Neural cell (in vitro differentiated cells): ENCODE data around the gene PATL2. TPM values are rescaled to one million over a fixed set of nuclear protein-coding genes. Genes with fewer than 3 reads are reported as not detected.

Experiments used
- H2AFZ ChIP-seq: fragments of 200-600, 300-800 bp; sonication (generic), shearing (Covaris generic); 2 replicates; pipeline ENCODE4 v1.6.0; 2014; ENCODE audit warnings: low read depth, mild to moderate bottlenecking, antibody characterized with exemption, low read length, moderate library complexity
- H3F3A ChIP-seq: fragments of 200-600 bp; shearing (Covaris generic); 2 replicates; pipeline ENCODE4 v1.6.1; 2016; ENCODE audit warnings: mild to moderate bottlenecking, moderate library complexity, mixed read lengths, antibody characterized with exemption, low read length; ENCODE audit not compliant: insufficient read depth, poor library complexity, severe bottlenecking
- H3K27ac ChIP-seq: fragments of 200-600, 300-800 bp; sonication (generic), shearing (Covaris generic); 2 replicates; pipeline ENCODE4 v1.5.1; 2014; ENCODE audit warnings: mild to moderate bottlenecking, low read length, moderate library complexity
- H3K27me3 ChIP-seq: fragments of 300-800, 200-600 bp; sonication (generic), shearing (Covaris generic); 2 replicates; pipeline ENCODE4 v1.6.0; 2014; ENCODE audit warnings: mild to moderate bottlenecking, low read depth, low read length, moderate library complexity; ENCODE audit not compliant: insufficient read depth
- H3K36me3 ChIP-seq: fragments of 300-800, 200-600 bp; sonication (generic), shearing (Covaris generic); 2 replicates; pipeline ENCODE4 v1.5.1; 2014; ENCODE audit warnings: mild to moderate bottlenecking, antibody characterized with exemption, low read length, moderate library complexity; ENCODE audit not compliant: insufficient read depth
- H3K4me2 ChIP-seq: fragments of 300-800, 200-600 bp; sonication (generic), shearing (Covaris generic); 2 replicates; pipeline ENCODE4 v1.6.0; 2014; ENCODE audit warnings: mild to moderate bottlenecking, low read length
- H3K4me3 ChIP-seq: fragments of 300-800, 200-600 bp; sonication (generic), shearing (Covaris generic); 2 replicates; pipeline ENCODE4 v1.5.1; 2014; ENCODE audit warnings: mild to moderate bottlenecking, low read length, moderate library complexity
- H3K79me2 ChIP-seq: fragments of 200-600 bp; shearing (Covaris generic); replicated peaks from 2 replicates; pipeline ENCODE4 v1.6.0; 2014; ENCODE audit warnings: mild to moderate bottlenecking, low read length, moderate library complexity; ENCODE audit not compliant: insufficient read depth
- H3K9ac ChIP-seq: fragments of 300-800, 200-600 bp; sonication (generic), shearing (Covaris generic); 2 replicates; pipeline ENCODE4 v1.6.1; 2016; ENCODE audit warnings: mild to moderate bottlenecking, low read length, mixed read lengths
- H3K9me2 ChIP-seq: fragments of 200-600 bp; shearing (Covaris generic); 2 replicates; pipeline ENCODE4 v1.6.1; 2016; ENCODE audit warnings: mild to moderate bottlenecking, low read length, mixed read lengths; ENCODE audit not compliant: insufficient read depth
- H3K9me3 ChIP-seq: fragments of 200-600, 300-800 bp; sonication (generic), shearing (Covaris generic); 2 replicates; pipeline ENCODE4 v1.6.1; 2016; ENCODE audit warnings: mild to moderate bottlenecking, mixed run types, low read length, moderate library complexity, mixed read lengths
- H4K20me1 ChIP-seq: fragments of 200-600 bp; shearing (Covaris generic); 2 replicates; pipeline ENCODE4 v1.6.1; 2016; ENCODE audit warnings: mild to moderate bottlenecking, mixed run types; ENCODE audit not compliant: insufficient read depth
- EP300 ChIP-seq: fragments of 450-650 bp; conservative IDR thresholded peaks from 2 replicates; pipeline ENCODE4 v1.6.1; 2014; ENCODE audit warnings: antibody characterized with exemption, mild to moderate bottlenecking, moderate library complexity; ENCODE audit not compliant: poor library complexity, severe bottlenecking
- EZH2 ChIP-seq: fragments of 200-600, 300-800 bp; shearing (Covaris generic), sonication (generic); IDR thresholded peaks from 2 replicates; pipeline ENCODE4 v1.6.1; 2014; ENCODE audit warnings: antibody characterized with exemption, low read length, borderline replicate concordance, mild to moderate bottlenecking; ENCODE audit not compliant: insufficient read depth, poor library complexity, severe bottlenecking
- MXI1 ChIP-seq: fragments of 450-650 bp; conservative IDR thresholded peaks from 2 replicates; pipeline ENCODE4 v1.6.1; 2014; ENCODE audit warnings: antibody characterized with exemption, mild to moderate bottlenecking; ENCODE audit not compliant: poor library complexity, severe bottlenecking
- POLR2AphosphoS5 ChIP-seq: IDR thresholded peaks from 2 replicates; pipeline ENCODE4 v1.6.1; 2012
- RAD21 ChIP-seq: fragments of 450-650 bp; conservative IDR thresholded peaks from 2 replicates; pipeline ENCODE4 v1.6.1; 2014; ENCODE audit warnings: antibody characterized with exemption, mild to moderate bottlenecking, moderate library complexity
- SMC3 ChIP-seq: fragments of 450-650 bp; conservative IDR thresholded peaks from 2 replicates; pipeline ENCODE4 v1.6.1; 2014; ENCODE audit warnings: antibody characterized with exemption, mild to moderate bottlenecking, moderate library complexity; ENCODE audit not compliant: poor library complexity
- TAF1 ChIP-seq: IDR thresholded peaks from 2 replicates; pipeline ENCODE4 v1.6.1; 2012; ENCODE audit warnings: low read depth
- polyA plus RNA-seq: library from polyadenylated mRNA; depleted of rRNA; stranded (reverse); fragments of >200 nt; gene quantifications from 2 replicates; pipeline ENCODE4 v1.2.3, GENCODE V29; 2014
- TF ChIP-seq, protein P1 (sequence below): fragments of 450-650 bp; IDR thresholded peaks from 2 replicates; pipeline ENCODE4 v1.5.1; 2014; ENCODE audit warnings: antibody characterized with exemption, mild to moderate bottlenecking, moderate library complexity; ENCODE audit not compliant: poor library complexity, severe bottlenecking
- TF ChIP-seq, protein P2 (sequence below): IDR thresholded peaks from 2 replicates; pipeline ENCODE4 v1.6.1; 2012; ENCODE audit warnings: borderline replicate concordance

PATL2 gene
- polyA plus RNA-seq, 1 donor from 2014 or later = not detected

- Histone ChIP-seq H3K9me3 (no peaks in the 10 kb centered on the region), H3K79me2 (no peaks in the 10 kb centered on the region), H3K36me3 (no peaks in the 10 kb centered on the region), H3K4me3 (no peak overlapping the region), H3K9me2 (no peaks in the 10 kb centered on the region), H3K27me3 (no peaks in the 10 kb centered on the region), H3F3A (no peaks in the 10 kb centered on the region), H3K27ac (no peak overlapping the region), H4K20me1 (no peaks in the 10 kb centered on the region), H3K9ac (no peak overlapping the region), H3K4me2 (no peak overlapping the region), H2AFZ (no peak overlapping the region)
- TF ChIP-seq RAD21 (no peak), POLR2AphosphoS5 (no peak), EP300 (no peak), SMC3 (no peak)
Measured at GRCh38 chr15:44695294-44695693, 15.8 kb downstream of the PATL2 start.

- Histone ChIP-seq H3K79me2 (no peaks in the 10 kb centered on the region), H3K4me2 (no peak overlapping the region), H2AFZ (no peak overlapping the region), H3K27ac (no peak overlapping the region), H4K20me1 (no peaks in the 10 kb centered on the region), H3K9me2 (no peaks in the 10 kb centered on the region), H3F3A (no peaks in the 10 kb centered on the region), H3K9me3 (no peaks in the 10 kb centered on the region), H3K27me3 (no peaks in the 10 kb centered on the region), H3K36me3 (no peaks in the 10 kb centered on the region), H3K4me3 (no peak overlapping the region), H3K9ac (no peak overlapping the region)
- TF ChIP-seq SMC3 (no peak), POLR2AphosphoS5 (no peak), MXI1 (no peak), EZH2 (no peak), RAD21 (no peak), TAF1 (no peak), EP300 (no peak)
- TF ChIP-seq, protein P1, sequence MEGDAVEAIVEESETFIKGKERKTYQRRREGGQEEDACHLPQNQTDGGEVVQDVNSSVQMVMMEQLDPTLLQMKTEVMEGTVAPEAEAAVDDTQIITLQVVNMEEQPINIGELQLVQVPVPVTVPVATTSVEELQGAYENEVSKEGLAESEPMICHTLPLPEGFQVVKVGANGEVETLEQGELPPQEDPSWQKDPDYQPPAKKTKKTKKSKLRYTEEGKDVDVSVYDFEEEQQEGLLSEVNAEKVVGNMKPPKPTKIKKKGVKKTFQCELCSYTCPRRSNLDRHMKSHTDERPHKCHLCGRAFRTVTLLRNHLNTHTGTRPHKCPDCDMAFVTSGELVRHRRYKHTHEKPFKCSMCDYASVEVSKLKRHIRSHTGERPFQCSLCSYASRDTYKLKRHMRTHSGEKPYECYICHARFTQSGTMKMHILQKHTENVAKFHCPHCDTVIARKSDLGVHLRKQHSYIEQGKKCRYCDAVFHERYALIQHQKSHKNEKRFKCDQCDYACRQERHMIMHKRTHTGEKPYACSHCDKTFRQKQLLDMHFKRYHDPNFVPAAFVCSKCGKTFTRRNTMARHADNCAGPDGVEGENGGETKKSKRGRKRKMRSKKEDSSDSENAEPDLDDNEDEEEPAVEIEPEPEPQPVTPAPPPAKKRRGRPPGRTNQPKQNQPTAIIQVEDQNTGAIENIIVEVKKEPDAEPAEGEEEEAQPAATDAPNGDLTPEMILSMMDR = no peak
- TF ChIP-seq, protein P2, sequence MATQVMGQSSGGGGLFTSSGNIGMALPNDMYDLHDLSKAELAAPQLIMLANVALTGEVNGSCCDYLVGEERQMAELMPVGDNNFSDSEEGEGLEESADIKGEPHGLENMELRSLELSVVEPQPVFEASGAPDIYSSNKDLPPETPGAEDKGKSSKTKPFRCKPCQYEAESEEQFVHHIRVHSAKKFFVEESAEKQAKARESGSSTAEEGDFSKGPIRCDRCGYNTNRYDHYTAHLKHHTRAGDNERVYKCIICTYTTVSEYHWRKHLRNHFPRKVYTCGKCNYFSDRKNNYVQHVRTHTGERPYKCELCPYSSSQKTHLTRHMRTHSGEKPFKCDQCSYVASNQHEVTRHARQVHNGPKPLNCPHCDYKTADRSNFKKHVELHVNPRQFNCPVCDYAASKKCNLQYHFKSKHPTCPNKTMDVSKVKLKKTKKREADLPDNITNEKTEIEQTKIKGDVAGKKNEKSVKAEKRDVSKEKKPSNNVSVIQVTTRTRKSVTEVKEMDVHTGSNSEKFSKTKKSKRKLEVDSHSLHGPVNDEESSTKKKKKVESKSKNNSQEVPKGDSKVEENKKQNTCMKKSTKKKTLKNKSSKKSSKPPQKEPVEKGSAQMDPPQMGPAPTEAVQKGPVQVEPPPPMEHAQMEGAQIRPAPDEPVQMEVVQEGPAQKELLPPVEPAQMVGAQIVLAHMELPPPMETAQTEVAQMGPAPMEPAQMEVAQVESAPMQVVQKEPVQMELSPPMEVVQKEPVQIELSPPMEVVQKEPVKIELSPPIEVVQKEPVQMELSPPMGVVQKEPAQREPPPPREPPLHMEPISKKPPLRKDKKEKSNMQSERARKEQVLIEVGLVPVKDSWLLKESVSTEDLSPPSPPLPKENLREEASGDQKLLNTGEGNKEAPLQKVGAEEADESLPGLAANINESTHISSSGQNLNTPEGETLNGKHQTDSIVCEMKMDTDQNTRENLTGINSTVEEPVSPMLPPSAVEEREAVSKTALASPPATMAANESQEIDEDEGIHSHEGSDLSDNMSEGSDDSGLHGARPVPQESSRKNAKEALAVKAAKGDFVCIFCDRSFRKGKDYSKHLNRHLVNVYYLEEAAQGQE = no peak
Measured at GRCh38 chr15:44694416-44694815, 16.7 kb downstream of the PATL2 start.

DNA sequence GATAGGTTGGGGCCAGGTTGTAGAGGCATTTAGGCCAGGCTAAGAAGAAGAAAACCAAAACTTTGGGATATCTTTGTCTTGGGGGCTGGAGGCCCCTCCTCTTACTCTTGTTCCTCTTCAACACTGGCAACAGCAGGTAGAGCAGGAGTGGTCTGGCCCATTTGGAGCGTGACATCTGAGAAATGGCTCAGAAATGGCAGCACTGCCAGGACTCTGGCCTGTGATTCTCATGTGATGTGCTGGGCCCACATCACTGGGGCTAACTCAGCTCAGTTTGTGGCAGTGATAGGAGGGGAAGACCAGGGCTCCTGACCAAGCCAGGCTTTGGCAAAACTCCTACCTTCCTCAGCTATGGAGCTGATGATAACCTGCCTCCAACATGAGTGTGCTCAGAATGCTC lies 18.5 kb downstream of the PATL2 start:
- H3F3A ChIP-seq = no peaks in the 10 kb centered on the region
- no peaks in the 10 kb centered on the region for H3K79me2 ChIP-seq
- H3K4me2 ChIP-seq = no peak overlapping the region
- H2AFZ ChIP-seq = no peak overlapping the region
- H4K20me1 ChIP-seq = no peaks in the 10 kb centered on the region
- H3K9ac ChIP-seq = no peak overlapping the region
- no peaks in the 10 kb centered on the region for H3K9me3 ChIP-seq
- H3K9me2 ChIP-seq = no peaks in the 10 kb centered on the region
- H3K27me3 ChIP-seq = no peaks in the 10 kb centered on the region
- H3K4me3 ChIP-seq = no peak overlapping the region
- H3K36me3 ChIP-seq = no peaks in the 10 kb centered on the region
- no peak for TF ChIP-seq TAF1
- no peak for TF ChIP-seq EP300
- no peak for TF ChIP-seq EZH2
- TF ChIP-seq RAD21 = no peak
- TF ChIP-seq POLR2AphosphoS5 = no peak
- TF ChIP-seq, protein P1 = no peak
- TF ChIP-seq MXI1 = no peak
- TF ChIP-seq, protein P2 = no peak
- no peak for TF ChIP-seq SMC3
- H3K27ac ChIP-seq = no peak overlapping the region
